Measurements from ENCODE around the gene ADCK1. TPM values are rescaled to one million over a fixed set of nuclear protein-coding genes. Genes with fewer than 3 reads are reported as not detected.
A peak's percentile ranks its signal among the peaks of the same experiment; 100 is the strongest.

ADCK1 gene
- total RNA-seq, 1 donor from 2014 or later = 7.7 TPM

DNA sequence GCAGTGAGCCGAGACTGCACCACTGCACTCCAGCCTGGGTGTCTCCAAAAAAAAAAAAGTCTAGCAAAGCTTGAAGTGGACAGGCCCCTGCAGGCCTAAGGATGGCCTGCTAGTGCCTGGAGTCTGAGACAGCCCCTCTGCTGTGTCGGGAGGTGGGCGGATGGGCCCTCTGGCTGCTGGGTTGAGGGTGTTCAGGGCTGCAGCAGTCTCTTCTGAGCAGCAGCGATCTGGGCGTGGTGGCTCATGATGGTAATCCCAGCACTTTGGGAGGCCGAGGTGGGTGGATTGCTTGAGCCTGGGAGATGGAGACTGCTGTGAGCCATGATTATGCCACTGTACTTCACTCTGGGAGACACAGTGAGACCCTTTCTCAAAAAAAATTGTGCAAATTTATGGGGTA lies 57.0 kb downstream of the ADCK1 start:
- TF ChIP-seq CTCF (IDR thresholded peaks at IDR 0.05) = no peak
- Mint-ChIP-seq H3K36me3 (ENCODE audit: low read depth) (no peaks in the 10 kb centered on the region), H3K27ac (ENCODE audit: unreplicated experiment) (no peak overlapping the region), H3K27me3 (ENCODE audit: low read depth) (no peaks in the 10 kb centered on the region), H3K4me1 (ENCODE audit: low read depth) (no peaks in the 10 kb centered on the region), H3K4me3 (ENCODE audit: unreplicated experiment) (no peak overlapping the region), H3K9me3 (ENCODE audit: low read depth) (peaks cover 7% of the 10 kb centered on the region)
- DNase-seq (ENCODE audit: low spot score) = no peak

DNA sequence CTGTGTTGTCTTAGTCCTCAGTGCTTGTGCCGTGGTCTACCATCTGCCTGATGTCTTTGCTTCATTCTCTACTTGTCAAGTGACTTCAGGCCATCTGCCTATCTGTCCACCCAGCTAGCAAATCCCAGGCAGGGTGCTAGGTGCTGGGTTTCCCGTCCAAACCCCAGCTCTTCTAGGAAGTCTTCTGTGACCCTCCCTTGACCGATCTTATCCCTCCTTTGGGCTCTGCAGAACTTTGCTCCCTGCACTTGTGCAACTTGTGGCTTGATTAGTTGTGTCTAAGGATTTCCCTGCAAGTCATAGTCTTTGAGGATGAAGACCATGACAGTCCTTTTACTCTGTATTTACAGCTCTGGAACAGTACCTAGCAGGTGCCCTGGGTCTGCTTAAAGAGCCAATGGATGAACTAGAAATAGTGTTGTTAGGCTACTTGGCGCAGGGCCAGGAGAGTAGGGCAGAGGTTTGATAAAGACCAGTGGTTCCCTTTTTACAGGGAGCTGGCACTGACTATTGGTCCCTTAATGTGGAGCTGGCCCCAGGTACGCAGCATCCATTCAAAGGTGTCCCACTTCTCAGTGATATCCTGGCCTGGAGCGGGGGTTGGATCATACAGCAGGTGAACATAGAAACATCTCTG lies 60.1 kb downstream of the ADCK1 start:
- no peak for DNase-seq (ENCODE audit: low spot score)
- Mint-ChIP-seq H3K27me3 (ENCODE audit: low read depth) (no peaks in the 10 kb centered on the region), H3K4me3 (ENCODE audit: unreplicated experiment) (no peak overlapping the region), H3K9me3 (ENCODE audit: low read depth) (no peaks in the 10 kb centered on the region), H3K27ac (ENCODE audit: unreplicated experiment) (no peak overlapping the region), H3K4me1 (ENCODE audit: low read depth) (no peaks in the 10 kb centered on the region), H3K36me3 (ENCODE audit: low read depth) (no peaks in the 10 kb centered on the region)
- no peak for TF ChIP-seq CTCF (IDR thresholded peaks at IDR 0.05)

- Mint-ChIP-seq H3K4me1 (ENCODE audit: low read depth) (no peaks in the 10 kb centered on the region), H3K27ac (ENCODE audit: unreplicated experiment) (no peak overlapping the region), H3K27me3 (ENCODE audit: low read depth) (no peaks in the 10 kb centered on the region), H3K9me3 (ENCODE audit: low read depth) (peaks cover 3% of the 10 kb centered on the region), H3K36me3 (ENCODE audit: low read depth) (no peaks in the 10 kb centered on the region), H3K4me3 (ENCODE audit: unreplicated experiment) (no peak overlapping the region)
- no peak for DNase-seq (ENCODE audit: low spot score)
- no peak for TF ChIP-seq CTCF (IDR thresholded peaks at IDR 0.05)
Observed at GRCh38 chr14:77861201-77861600, 61.3 kb downstream of the ADCK1 start.

DNA sequence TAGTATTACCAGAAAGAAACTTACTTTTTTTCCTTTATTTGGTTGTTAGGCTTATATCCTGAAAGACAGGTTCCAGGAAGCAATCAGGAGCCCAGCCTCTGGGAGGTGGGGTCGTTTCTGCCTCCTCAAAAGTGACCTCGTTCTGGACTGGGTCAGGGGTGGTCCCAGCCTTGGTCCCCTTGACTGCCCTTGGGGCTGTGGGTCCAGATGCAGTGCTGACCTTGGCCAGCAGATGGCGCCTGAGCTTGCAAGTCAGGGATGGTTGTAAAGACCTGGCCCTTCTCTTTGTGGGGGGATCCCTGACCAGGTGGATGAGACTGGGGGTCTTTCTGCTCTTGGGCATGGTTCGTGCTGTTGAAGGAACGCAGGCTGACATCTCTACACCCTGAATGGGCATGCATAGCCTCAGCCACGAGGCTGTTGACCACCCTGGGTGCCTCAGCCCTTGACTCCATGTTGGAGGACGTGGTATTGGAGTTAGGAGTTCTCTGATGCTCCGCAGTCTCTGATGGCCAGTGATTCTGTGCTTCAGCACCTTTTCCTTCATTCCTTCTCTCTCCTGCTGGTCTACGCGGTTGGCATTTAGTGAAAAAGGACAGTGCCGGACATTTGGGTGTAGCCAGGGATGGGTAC lies 62.4 kb downstream of the ADCK1 start:
- Mint-ChIP-seq H3K4me3 (ENCODE audit: unreplicated experiment) (no peak overlapping the region), H3K27ac (ENCODE audit: unreplicated experiment) (no peak overlapping the region), H3K9me3 (ENCODE audit: low read depth) (peaks cover 3% of the 10 kb centered on the region), H3K36me3 (ENCODE audit: low read depth) (no peaks in the 10 kb centered on the region), H3K27me3 (ENCODE audit: low read depth) (no peaks in the 10 kb centered on the region), H3K4me1 (ENCODE audit: low read depth) (no peaks in the 10 kb centered on the region)
- TF ChIP-seq CTCF (IDR thresholded peaks at IDR 0.05) = peak; percentile 97
- no peak for DNase-seq (ENCODE audit: low spot score)

DNA sequence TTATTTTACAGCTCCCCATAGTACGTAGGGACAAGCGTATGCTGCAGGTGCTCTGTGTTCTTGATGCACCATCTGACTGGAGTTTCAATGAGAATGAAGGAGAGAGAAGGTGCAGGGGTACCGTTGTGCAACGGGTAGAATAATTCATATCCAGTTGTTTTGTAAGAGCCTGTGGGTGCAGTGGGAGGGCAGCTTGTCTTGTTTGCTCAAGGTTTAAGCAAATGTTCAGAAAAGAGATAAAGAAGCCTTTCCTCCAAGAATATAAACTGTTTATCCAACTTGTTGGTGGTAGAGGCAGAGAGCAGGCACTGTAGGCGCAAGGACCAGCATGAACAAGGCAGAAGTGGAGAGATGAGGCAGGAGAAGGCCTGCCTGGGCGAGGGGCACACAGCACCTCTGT lies 64.2 kb downstream of the ADCK1 start:
- Mint-ChIP-seq H3K9me3 (ENCODE audit: low read depth) (peaks cover 3% of the 10 kb centered on the region), H3K27me3 (ENCODE audit: low read depth) (no peaks in the 10 kb centered on the region)

More for the DNA sequence above, 64.2 kb downstream of the ADCK1 start:
- H3K27ac Mint-ChIP-seq (ENCODE audit: unreplicated experiment) = no peak overlapping the region
- no peak for TF ChIP-seq CTCF (IDR thresholded peaks at IDR 0.05)
- H3K36me3 Mint-ChIP-seq (ENCODE audit: low read depth) = peaks cover 1% of the 10 kb centered on the region
- H3K4me3 Mint-ChIP-seq (ENCODE audit: unreplicated experiment) = no peak overlapping the region
- no peaks in the 10 kb centered on the region for H3K4me1 Mint-ChIP-seq (ENCODE audit: low read depth)
- DNase-seq (ENCODE audit: low spot score) = no peak
